Activated CD8-positive, alpha-beta memory T cell treated with anti-CD3 and anti-CD28 coated beads, Interleukin-2, amount 10 ng/mL, durations not matched to agents 7 days and 5 days (primary cell): Measurements from ENCODE around the gene SRC. TPM values are rescaled to one million over a fixed set of nuclear protein-coding genes. Genes with fewer than 3 reads are reported as not detected.

Experiments used
- ATAC-seq: fragments of 150-1000 bp; cut with Tn5 transposase; one replicate; pipeline ENCODE4 v1.10.0; 2021; ENCODE audit warnings: moderate library complexity
- CTCF ChIA-PET: fragments of 350-600 bp; sonication (Branson Sonifier 250); formaldehyde crosslinking; loops from one replicate; lab custom pipeline; 2021; ENCODE audit warnings: antibody characterized with exemption; lab: Charles Lee
- DNase-seq: peaks from one replicate; pipeline ENCODE4 v3.0.0-alpha.2; 2020
- H3K27ac Mint-ChIP-seq: one replicate; pipeline ENCODE4 v1.8.0; 2021; ENCODE audit warnings: mild to moderate bottlenecking, mixed read lengths
- H3K27me3 Mint-ChIP-seq: one replicate; pipeline ENCODE4 v1.8.0; 2021; ENCODE audit warnings: mixed read lengths
- H3K36me3 Mint-ChIP-seq: one replicate; pipeline ENCODE4 v1.8.0; 2021; ENCODE audit warnings: mild to moderate bottlenecking, mixed read lengths
- H3K4me1 Mint-ChIP-seq: one replicate; pipeline ENCODE4 v1.8.0; 2021; ENCODE audit warnings: mixed read lengths
- H3K4me3 Mint-ChIP-seq: one replicate; pipeline ENCODE4 v1.8.0; 2021; ENCODE audit warnings: mild to moderate bottlenecking, moderate library complexity, mixed read lengths
- H3K9me3 Mint-ChIP-seq: one replicate; pipeline ENCODE4 v1.8.0; 2022; ENCODE audit warnings: low read depth, mixed read lengths
- total RNA-seq, 2 experiments: library from RNA; stranded (reverse); gene quantifications; one replicate each; pipeline ENCODE4 v1.2.3, GENCODE V29; 2021

SRC gene
- total RNA-seq, 2 experiments from 2014 or later: 1.9 to 3.6 TPM

DNA sequence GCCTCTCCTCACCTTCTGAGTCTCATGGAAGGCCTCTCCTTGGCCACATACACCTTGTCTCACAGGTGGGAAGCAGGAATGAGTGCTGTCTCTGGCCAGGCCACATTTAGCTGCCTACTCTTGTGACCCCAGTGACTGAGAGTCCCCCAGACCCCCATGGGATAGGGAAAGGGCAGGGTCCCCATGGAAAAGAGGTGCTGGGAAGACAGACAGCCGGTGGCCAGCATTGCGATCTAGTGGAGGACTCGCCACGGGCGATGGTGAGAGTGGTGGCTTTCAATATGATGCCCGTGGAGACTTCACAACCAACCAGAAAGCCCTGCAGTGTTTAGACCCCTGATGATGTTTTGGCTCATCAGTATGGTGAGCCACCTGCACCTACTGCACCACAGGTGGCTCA lies 36.6 kb upstream of the SRC start:
- Mint-ChIP-seq H3K4me3 (no peak overlapping the region), H3K9me3 (no peaks in the 10 kb centered on the region), H3K36me3 (peaks cover 10% of the 10 kb centered on the region), H3K27ac (no peak overlapping the region), H3K4me1 (peaks cover 6% of the 10 kb centered on the region), H3K27me3 (no peaks in the 10 kb centered on the region)
- DNase-seq: no peak
- CTCF ChIA-PET: no interaction called here
- no peak for ATAC-seq

DNA sequence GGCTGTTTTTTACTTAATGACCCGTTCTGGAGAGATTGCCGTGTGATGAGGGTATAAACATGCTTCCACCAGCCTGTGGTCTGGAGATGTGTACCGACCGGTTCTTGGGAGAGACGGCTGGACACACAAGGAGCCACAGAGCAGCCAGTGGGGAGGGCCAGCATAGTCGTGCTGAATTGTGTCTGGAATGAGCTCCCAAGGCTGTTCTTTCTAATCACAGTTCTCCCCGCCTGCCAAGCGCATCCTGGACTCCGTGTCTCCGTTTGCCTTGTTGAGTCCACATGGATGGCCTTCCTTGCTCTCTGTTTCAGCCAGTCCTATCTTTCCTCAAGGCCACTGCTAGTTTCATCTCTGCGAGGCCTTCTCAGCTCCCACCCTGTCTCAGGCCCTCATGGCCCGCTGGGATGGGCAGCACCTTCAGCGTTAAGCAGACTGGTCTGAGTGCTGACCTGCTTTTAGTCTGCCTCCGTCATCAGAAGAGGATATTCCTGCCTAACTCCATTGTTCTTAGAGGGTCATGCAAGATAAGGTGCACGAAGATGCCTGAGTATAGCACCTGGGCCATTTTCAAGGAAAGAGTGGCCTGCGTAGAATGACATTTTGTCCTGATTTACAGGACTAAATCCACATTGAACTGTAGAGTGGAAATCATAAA lies 35.9 kb upstream of the SRC start:
- H3K4me1 Mint-ChIP-seq: peaks cover 7% of the 10 kb centered on the region
- CTCF ChIA-PET: no interaction called here
- H3K27ac Mint-ChIP-seq: no peak overlapping the region
- H3K36me3 Mint-ChIP-seq: peaks cover 5% of the 10 kb centered on the region
- H3K9me3 Mint-ChIP-seq: no peaks in the 10 kb centered on the region
- no peak for DNase-seq
- no peak for ATAC-seq
- H3K4me3 Mint-ChIP-seq: no peak overlapping the region
- H3K27me3 Mint-ChIP-seq: no peaks in the 10 kb centered on the region

DNA sequence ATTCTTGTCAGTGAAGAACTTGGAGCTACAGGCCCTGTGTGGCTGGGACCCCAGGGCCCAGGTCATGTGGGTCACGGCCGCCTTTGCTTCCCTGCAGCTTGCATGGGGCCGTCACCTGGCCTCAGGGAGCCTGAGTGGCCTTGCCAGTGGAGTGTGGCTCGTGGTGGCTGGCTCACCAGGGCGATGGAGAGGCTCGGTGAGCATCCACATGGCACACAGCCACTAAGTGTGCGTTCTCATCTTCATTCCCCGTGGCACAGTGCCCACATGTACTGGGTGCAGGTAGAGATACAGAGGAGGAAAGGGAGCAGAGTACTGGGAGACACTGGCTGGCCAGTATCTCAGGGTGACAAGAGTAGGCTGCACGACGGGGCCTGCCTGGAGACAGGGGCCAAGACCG lies 35.0 kb upstream of the SRC start:
- Mint-ChIP-seq H3K4me3 (no peak overlapping the region), H3K27ac (no peak overlapping the region), H3K9me3 (no peaks in the 10 kb centered on the region), H3K36me3 (peaks cover 5% of the 10 kb centered on the region), H3K27me3 (no peaks in the 10 kb centered on the region), H3K4me1 (peaks cover 15% of the 10 kb centered on the region)
- CTCF ChIA-PET: no interaction called here
- DNase-seq: no peak
- no peak for ATAC-seq

DNA sequence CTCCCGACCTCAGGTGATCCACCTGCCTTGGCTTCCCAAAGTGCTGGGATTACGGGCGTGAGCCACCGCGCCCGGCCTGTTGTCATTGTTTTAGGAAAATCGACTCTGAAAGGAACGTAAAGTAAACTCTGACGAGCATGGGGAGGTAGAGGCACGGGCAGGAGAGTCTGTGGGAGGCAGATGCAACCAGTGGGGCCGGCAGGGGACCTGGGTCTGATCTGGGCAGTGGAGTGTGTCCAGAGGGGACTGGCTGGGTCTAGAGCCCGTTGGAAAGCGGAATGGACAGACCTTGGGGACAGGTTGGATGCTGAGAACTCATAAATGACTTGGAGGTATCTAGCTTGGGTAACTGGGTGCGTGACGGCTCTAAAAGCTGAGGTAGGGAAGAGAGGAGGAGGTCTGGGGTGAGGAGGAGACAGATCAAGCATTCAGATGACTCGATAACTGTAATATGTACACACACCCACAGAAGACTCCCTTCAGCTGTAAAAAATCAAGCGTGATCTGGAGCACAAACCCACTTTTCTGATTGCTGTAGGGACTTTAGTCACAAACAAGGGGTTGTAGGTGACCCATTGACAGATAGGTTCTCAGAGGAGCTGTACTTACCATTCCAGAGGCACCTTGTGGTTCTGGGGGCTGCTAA lies 34.1 kb upstream of the SRC start:
- H3K27me3 Mint-ChIP-seq: no peaks in the 10 kb centered on the region
- H3K4me3 Mint-ChIP-seq: no peak overlapping the region
- H3K36me3 Mint-ChIP-seq: peaks cover 3% of the 10 kb centered on the region
- H3K9me3 Mint-ChIP-seq: no peaks in the 10 kb centered on the region
- no peak for ATAC-seq
- CTCF ChIA-PET: interaction anchor here (1.1 kb wide), 1 partner anchor 15 kb away, joined by 3 read pairs; no protein-coding TSS in a partner anchor
- no peak for DNase-seq
- no peak overlapping the region for H3K27ac Mint-ChIP-seq
- peaks cover 24% of the 10 kb centered on the region for H3K4me1 Mint-ChIP-seq

DNA sequence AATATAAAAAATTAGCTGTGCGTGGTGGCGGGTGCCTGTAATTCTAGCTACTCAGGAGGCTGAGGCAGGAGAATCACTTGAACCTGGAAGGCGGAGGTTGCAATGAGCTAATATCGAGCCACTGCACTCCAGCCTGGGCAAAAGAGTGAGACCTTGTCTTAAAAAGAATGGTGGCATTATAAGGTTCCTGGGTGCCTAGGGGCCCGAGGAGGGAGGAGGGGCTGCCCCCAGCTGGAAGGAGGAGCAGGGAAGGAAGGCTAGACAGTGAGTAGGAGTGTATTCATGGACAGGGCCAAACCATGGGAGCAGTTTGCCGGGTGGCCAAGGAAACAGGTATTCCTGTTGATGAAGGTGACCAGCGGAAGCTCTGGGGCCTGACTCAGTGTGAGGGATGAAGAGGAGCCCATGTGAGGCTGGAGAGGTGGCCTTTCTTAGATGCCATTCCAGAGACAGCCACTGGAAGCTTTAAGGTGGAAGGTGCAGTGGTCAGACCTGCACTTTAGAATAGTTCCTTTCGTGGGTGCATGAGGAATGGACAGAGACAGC lies 32.3 kb upstream of the SRC start:
- no peaks in the 10 kb centered on the region for H3K9me3 Mint-ChIP-seq
- DNase-seq (no peak), ATAC-seq (no peak)
- CTCF ChIA-PET: no interaction called here
- peaks cover 4% of the 10 kb centered on the region for H3K36me3 Mint-ChIP-seq
- no peak overlapping the region for H3K4me3 Mint-ChIP-seq
- no peaks in the 10 kb centered on the region for H3K27me3 Mint-ChIP-seq
- no peak overlapping the region for H3K27ac Mint-ChIP-seq
- H3K4me1 Mint-ChIP-seq: peaks cover 24% of the 10 kb centered on the region

DNA sequence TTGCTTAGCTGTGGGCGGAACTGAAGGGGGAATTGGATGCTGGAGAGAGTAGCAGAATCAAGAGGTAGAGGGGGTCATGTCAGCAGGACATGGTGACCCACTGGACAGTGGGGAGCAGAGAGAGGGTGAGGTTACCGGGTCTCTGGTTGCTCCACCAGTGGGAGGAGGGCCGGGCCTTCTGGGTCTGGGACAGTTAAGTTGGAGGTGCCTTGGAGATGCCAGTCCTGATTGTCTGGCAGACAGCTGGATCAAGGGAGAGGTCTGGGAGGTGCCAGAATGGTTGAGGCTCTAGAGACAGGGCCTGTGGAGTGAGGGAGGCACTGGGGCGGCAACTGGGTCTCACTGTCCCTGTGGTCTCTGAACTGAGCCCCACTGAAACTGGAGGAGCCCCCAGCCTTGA lies 31.8 kb upstream of the SRC start:
- no peak for ATAC-seq
- DNase-seq: no peak
- Mint-ChIP-seq H3K4me1 (peaks cover 23% of the 10 kb centered on the region), H3K4me3 (no peak overlapping the region), H3K27me3 (no peaks in the 10 kb centered on the region), H3K36me3 (peaks cover 3% of the 10 kb centered on the region), H3K27ac (no peak overlapping the region), H3K9me3 (no peaks in the 10 kb centered on the region)
- CTCF ChIA-PET: no interaction called here

DNA sequence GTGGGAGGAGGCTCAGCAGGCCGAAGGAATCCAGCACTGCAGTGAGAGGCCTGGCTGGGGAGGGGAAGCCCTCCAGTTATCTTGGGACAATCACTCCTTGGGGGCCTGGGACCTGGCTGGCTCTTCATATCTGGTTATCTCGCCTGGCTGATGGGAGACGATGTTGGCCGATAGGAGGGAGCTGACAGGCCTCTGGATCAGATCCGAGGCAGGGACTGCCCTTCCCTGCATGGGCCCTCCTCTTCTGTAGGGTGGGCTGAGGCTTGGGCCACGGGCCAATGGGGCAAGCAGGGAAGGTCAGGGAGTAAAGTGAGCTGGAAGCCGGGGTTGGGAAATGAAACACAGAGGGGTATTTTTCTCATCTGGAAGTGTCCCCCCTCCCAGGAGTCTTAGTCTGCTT lies 31.3 kb upstream of the SRC start:
- H3K4me3 Mint-ChIP-seq: no peak overlapping the region
- no peaks in the 10 kb centered on the region for H3K9me3 Mint-ChIP-seq
- DNase-seq: no peak
- H3K27me3 Mint-ChIP-seq: no peaks in the 10 kb centered on the region
- H3K36me3 Mint-ChIP-seq: peaks cover 3% of the 10 kb centered on the region
- ATAC-seq: no peak
- no peak overlapping the region for H3K27ac Mint-ChIP-seq
- H3K4me1 Mint-ChIP-seq: peaks cover 23% of the 10 kb centered on the region
- CTCF ChIA-PET: no interaction called here

DNA sequence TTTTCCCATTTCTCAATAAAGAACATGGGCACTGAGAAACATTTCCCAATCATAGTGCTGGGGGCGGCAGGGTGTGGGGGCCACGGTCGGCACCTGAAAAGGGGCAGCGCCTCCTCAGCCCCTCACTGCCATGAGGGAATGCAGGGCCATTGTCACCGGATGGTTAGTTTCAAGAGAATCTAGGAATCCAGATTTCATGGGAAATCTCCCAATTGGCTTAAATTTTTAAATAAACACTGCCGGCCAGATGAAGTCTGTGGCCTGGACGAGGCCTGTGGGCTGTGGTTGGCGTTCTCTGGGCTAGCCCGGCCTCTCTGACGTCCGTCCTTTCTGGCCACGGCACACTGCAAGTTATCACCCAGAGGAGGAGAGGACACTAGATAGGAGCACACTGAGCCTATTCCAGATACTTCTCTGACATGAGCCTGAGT lies 30.9 kb upstream of the SRC start:
- Mint-ChIP-seq H3K4me1 (peaks cover 23% of the 10 kb centered on the region), H3K9me3 (no peaks in the 10 kb centered on the region), H3K27ac (no peak overlapping the region), H3K36me3 (peaks cover 3% of the 10 kb centered on the region), H3K27me3 (no peaks in the 10 kb centered on the region), H3K4me3 (no peak overlapping the region)
- ATAC-seq: no peak
- CTCF ChIA-PET: interaction anchor here (1.3 kb wide), 1 partner anchor 70 kb away, joined by 3 read pairs; no protein-coding TSS in a partner anchor
- no peak for DNase-seq

DNA sequence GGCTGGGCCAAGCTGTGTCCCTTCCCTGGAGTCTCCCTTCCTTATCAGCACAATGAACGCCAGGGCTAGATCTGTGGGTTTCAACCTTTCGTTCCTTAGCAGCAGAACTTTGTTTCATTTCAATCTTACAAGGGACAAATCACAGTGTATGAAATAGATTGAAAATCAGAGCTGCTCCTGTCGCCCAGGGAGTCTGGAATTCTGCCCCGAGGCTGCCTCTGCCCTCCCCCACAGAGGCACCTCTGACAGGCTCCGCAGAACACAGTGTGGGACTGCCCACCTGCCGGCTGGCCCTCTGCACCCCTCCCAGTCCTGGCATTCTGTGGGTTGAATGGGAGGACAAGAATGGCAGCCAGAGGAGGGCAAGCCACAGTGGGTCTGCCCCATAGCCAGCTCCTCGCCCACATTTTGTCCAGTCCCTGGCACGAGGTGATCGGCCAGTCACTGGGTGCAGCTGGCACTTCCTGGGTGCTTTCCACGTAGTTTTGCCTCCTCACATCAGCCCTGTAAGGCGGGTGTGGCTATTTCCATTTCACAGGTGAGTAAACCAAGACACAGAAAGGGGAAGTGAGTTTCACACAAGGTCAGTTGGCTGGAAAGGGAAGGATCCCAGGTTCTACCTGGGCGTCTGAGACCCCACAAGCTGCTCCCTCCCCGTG lies 30.4 kb upstream of the SRC start:
- peaks cover 23% of the 10 kb centered on the region for H3K4me1 Mint-ChIP-seq
- H3K27me3 Mint-ChIP-seq: no peaks in the 10 kb centered on the region
- H3K36me3 Mint-ChIP-seq: peaks cover 3% of the 10 kb centered on the region
- peak overlapping the region; percentile 82 for H3K27ac Mint-ChIP-seq
- H3K4me3 Mint-ChIP-seq: no peak overlapping the region
- CTCF ChIA-PET: interaction anchor here (1.3 kb wide), 1 partner anchor 69 kb away, joined by 3 read pairs; no protein-coding TSS in a partner anchor
- ATAC-seq (peak; percentile 6), DNase-seq (no peak)
- no peaks in the 10 kb centered on the region for H3K9me3 Mint-ChIP-seq

DNA sequence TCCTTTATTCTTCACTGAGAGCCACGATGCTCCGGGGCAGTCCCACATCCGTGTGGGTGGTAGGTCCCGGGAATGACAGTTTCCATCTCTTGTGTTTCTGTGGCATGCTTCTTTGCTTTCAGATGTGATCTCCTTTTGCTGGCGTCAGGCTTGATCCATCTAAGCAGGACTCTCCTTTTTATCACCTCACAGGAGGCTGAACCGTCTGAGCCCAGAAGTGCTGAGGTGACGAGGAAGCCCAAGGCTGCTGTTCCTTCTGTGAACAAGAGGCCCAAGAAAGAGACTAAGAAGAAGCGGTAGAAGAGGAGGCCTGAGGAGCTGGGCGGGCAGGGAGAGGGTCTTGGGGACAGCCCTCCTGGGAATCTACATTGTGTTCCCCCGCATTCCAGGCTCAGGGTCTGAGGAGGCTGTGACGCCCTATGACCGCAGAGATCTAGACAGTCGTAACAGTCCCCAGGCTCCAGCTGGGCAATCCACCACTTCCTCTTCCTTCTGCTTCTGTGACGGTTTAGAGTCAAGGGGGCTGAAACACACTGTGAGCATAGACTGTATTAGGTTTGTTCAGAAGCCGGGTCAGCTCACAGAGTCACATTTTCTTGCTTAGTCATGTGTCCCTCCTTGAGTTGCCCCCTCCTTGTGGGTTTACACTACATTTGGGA lies 29.7 kb upstream of the SRC start:
- Mint-ChIP-seq H3K36me3 (peaks cover 3% of the 10 kb centered on the region), H3K27ac (peak overlapping the region; percentile 82), H3K27me3 (no peaks in the 10 kb centered on the region), H3K9me3 (no peaks in the 10 kb centered on the region), H3K4me1 (peaks cover 23% of the 10 kb centered on the region), H3K4me3 (no peak overlapping the region)
- peak; percentile 93 for ATAC-seq
- CTCF ChIA-PET: interaction anchor here (1.3 to 1.7 kb wide), 2 partner anchors 69 to 124 kb away, joined by 3 to 4 read pairs; no protein-coding TSS in a partner anchor
- peak; percentile 76 for DNase-seq

DNA sequence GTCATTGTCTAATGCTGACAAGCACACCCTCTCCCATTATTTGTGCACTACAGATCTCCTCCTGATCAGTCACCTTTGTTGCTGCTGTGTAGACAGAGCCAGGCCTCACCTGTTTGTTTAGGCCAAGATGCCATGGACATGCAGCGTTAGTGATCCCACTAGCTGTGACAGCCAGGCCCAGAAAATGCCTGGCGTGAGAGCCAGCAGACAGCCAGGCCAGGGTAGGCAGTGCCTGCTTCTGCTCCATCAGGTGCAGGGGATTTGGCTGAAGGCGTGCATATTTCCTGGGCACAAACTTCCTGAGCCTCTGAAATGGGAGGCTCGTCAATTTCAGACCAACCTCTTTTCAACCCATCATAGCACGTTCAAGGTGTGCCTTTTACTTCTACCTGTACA lies 29.2 kb upstream of the SRC start:
- H3K4me1 Mint-ChIP-seq: peaks cover 23% of the 10 kb centered on the region
- H3K4me3 Mint-ChIP-seq: no peak overlapping the region
- CTCF ChIA-PET: interaction anchor here (1.7 kb wide), 1 partner anchor 125 kb away, joined by 4 read pairs; no protein-coding TSS in a partner anchor
- H3K9me3 Mint-ChIP-seq: no peaks in the 10 kb centered on the region
- ATAC-seq: no peak
- peak overlapping the region; percentile 82 for H3K27ac Mint-ChIP-seq
- H3K27me3 Mint-ChIP-seq: no peaks in the 10 kb centered on the region
- H3K36me3 Mint-ChIP-seq: peaks cover 3% of the 10 kb centered on the region
- no peak for DNase-seq

DNA sequence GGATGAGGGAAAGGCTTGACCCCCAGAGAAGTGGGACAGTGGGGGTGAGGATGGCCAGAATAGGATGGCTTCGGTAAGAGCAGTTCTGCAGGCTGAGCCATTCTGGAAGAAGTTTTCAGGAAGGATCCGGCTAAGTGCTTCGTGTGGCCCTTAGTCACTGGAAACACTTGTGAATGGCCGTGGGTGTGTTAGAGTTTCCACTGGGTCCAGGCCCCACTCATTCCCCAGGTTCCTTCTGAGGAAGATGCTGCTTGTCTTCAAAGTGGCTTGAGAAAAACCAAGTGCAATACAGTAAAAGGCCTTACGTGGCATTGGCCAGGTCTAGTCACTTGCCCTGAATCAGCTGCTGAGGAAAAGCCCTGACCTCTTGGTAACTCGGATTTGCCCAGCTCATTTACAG lies 28.6 kb upstream of the SRC start:
- H3K4me1 Mint-ChIP-seq: peaks cover 23% of the 10 kb centered on the region
- CTCF ChIA-PET: interaction anchor here (1.7 kb wide), 1 partner anchor 125 kb away, joined by 4 read pairs; no protein-coding TSS in a partner anchor
- H3K27ac Mint-ChIP-seq: no peak overlapping the region
- H3K27me3 Mint-ChIP-seq: no peaks in the 10 kb centered on the region
- no peak overlapping the region for H3K4me3 Mint-ChIP-seq
- DNase-seq (no peak), ATAC-seq (no peak)
- peaks cover 3% of the 10 kb centered on the region for H3K36me3 Mint-ChIP-seq
- no peaks in the 10 kb centered on the region for H3K9me3 Mint-ChIP-seq
